GM19238 (cell line): ENCODE results near the gene OXSR1.
"Not testable (repeated sequence)": the region's sequence is repeated elsewhere in the genome, so short reads cannot be mapped to it uniquely, and the experiment has no call there.

ENCODE experiments used
- DNase-seq: peaks from one replicate; pipeline ENCODE4 v3.0.0; 2011; ENCODE audit warnings: low spot score; ENCODE audit not compliant: insufficient read length

The OXSR1 gene

DNA sequence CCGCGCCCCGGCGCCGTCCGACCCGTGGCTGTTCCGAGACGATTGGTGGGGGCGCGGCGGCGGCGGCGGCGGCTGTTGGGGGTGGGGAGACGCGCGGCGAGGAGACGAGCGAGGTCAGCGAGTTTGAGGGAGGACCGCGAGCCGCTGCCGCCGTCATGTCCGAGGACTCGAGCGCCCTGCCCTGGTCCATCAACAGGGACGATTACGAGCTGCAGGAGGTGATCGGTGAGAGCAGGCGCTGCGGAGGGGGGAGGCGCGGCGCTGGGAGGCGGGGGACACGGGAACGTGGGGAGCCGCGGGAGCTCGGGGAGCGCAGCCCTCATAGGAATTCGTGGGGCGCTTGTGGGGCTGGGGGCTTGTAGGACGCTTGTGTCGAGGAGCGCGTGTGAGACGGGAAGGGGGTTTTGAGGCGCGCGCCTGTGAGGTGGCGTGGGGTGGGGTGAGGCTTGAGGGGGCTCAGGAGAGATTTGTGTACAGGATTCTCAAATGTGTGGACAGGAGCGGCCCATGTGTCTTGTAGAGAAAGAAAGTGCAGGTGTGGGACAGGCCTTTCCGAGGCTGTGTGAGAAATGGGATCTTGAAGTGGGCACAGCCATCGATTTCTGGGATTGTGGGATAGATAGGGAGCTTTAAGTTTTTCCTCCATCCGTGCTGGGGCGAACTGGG lies 518 bp downstream of the OXSR1 start:
- peak; percentile 32 for DNase-seq

DNA sequence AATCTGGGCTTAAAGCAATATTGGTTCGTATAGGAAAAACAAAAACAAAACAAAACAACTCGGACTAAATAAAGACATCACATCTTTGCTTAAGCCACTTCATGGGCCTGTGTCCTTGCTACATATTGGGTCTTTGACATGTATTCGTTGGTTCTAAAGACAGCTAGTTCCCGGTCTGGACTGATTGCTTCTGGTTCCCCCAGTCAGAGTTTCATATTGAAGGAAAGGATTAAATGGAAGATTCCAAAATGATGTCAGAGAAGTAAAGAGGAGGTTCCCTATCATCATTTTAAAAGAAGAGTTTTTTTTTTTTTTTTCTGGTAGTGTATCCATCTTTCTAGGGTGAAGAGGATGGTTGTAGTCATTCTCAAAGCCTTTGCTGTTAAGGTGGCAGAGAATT lies 2.3 kb downstream of the OXSR1 start:
- DNase-seq = no peak

DNA sequence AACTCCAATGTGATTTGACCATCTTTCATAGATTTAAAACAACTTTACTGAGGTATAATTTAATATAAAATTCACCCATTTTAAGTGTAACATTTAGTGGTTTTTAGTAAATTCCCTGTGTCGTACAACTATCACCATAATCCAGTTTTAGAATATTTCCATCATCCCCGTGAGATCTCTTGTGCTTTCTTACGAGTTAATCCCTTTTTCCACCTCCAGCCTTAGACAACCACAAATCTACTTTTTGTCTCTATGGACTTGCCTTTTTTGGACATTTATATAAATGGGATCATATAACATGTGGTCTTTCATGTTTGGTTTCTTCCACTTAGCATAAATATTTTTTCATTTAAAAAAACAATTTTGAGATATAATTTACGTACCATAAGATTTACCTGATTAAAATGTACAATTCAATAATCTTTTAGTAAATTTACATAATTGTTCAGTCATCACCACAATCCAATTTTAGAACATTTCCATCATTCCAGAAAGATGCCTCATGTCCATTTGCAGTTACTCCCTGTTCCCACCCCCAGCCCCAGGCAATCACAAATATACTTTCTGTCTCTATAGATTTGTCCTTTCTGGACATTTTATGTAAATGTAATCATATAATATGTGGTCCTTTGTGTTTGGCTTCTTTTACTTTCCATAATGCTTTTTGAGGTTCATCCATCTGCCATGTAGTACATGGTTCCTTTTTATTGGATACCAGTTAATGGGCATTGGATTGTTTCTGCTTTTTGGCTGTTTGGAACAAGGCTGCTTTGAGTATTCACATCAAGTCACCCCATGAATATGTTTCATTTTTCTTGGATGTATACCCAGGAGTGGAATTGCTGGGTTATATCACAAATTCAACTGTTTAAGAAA lies 3.1 kb downstream of the OXSR1 start:
- DNase-seq = no peak

DNA sequence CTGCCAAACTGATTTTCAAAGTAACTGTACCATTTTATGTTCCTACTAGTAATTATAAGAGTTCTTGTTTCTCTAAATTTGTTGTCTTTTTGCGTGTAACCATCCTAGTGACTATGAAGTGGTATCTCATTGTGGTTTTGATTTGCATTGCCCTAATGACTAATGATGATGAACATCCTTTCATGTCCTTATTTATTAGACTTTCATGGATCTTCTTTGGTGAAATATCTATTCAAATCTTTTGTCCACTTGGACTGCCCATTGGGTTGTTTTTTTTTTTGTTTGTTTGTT lies 3.6 kb downstream of the OXSR1 start:
- no peak for DNase-seq

DNA sequence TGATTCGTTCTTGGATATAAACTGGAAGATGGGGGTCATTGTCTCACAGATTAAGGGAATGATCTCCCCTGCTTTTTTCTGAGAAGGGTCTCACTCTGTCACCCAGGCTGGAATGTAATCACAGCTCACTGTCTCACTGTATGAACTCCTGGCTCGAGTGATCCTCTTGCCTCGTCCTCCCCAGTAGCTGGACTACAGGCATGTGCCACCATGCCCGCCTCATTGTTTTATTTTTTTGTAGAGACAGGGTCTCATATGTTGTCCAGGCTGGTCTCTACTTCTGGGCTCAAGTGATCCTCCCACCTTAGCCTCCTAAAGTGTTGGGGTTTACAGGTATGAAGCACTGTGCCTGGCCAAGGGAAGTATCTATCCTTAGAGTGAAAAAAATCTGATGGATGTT lies 5.4 kb downstream of the OXSR1 start:
- no peak for DNase-seq

DNA sequence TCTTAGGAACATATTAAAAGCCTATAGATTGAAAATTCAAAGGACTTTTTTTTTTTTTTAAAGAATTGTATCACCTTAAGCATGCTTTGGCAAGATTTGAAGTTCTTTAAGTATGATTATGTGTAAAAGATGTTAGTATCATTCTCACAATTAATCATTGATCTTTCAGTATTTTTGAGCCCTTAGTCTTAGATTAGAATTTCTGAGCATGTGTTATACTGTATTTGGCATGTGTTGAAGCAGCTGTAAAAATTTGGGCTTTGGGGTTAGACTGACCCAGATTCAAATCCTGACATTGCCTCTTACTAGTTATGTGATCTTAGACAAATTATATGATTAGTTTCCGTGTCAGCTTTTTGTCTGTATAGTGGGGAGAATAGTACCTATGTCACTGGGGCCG lies 6.3 kb downstream of the OXSR1 start:
- no peak for DNase-seq

DNA sequence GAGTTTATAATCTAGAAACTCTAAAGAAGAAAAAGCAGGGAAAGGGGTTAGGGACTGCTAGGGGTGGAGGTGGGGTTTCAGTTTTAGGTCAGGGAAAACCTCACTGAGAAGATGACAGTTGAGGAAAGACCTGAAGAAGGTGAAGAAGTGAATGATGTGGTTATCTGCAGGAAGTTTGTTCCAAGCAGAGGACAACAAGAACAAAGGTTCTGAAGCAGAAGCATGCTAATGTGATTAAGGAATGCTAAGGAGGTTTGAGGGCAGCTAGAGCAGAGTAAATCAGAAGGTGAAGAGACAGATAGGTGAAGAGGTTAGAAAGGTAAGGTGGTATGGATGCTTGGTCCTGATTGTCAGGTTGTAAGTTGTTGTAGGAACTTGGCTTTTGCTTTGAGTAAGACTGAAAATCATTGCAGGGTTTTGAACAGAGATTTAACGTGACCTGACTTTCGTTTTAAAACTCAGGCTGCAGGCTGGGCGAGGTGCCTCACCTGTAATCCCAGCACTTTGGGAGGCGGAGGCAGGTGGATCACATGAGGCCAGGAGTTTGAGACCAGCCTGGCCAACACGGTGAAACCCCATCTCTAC lies 8.6 kb downstream of the OXSR1 start:
- DNase-seq = no peak

DNA sequence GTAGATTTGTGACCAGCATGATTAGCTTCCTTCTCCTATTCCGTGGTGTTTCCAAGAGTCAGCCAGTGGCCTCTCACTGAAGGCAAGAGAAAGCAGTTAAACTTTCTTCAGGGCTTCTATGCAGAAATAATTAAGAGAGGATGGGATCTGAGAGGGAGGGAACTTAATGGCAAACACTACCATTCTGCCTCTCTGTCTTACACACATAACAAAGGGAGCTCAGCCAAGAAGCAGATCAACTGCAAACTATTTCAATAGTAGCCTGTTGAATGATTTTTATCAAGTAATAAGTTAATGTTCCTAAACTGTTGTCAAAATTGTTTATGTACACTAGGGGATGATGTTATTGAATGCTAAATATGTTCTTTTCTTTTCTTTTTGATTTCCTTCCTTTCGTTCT lies 11.8 kb downstream of the OXSR1 start:
- DNase-seq = no peak

DNA sequence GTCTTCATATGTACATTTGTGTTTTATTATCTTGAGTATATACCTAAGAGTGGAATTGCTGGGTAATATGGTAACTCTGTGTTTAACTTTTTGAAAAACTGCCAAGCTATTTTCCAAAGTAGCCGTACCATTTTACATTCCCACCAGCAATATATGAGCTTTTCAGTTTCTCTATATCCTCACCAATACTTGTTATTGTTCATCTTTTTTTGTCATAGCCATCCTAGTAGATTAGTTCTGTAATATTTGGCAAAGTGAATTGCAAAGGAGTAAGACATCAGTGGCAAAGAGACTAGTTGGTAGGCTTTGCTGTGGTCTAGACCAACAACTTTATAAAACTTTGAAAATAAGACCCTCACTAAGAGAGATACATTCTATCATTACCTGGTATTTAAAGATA lies 21.4 kb downstream of the OXSR1 start:
- DNase-seq = no peak

DNA sequence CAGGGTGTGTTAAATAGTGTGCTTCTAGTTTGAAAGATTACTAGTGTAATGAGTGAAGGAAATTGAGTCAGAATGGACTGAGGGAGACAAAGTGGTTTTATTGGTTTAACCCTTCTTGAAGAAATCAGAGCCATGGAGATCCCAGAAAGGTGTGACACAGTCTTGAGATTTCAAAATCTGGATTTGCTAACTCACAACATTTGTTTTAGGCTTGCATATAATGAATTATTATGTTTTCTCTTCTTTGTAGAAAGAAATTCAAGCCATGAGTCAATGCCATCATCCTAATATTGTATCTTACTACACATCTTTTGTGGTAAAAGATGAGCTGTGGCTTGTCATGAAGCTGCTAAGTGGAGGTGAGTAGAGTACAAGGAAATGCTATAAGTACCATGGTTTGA lies 25.1 kb downstream of the OXSR1 start:
- DNase-seq = no peak

DNA sequence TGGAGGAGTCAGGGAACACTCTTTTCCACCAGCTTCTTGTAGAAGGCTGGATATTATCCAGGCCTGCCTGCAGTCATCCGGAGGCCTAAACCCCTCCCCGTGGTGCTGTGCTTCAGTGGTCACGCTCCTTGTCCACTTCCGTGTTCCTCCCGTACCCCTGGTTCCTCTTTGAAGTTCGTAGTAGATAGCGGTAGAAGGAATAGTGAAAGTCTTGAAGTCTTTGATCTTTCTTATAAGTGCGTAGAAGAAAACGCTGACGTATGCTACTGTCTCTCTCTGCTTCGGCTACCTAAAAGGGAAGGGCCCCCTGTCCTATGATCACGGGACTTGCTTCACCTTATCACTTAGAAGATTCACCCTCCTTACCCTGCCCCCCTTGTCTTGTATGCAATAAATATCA lies 37.6 kb downstream of the OXSR1 start:
- not testable (repeated sequence) for DNase-seq

DNA sequence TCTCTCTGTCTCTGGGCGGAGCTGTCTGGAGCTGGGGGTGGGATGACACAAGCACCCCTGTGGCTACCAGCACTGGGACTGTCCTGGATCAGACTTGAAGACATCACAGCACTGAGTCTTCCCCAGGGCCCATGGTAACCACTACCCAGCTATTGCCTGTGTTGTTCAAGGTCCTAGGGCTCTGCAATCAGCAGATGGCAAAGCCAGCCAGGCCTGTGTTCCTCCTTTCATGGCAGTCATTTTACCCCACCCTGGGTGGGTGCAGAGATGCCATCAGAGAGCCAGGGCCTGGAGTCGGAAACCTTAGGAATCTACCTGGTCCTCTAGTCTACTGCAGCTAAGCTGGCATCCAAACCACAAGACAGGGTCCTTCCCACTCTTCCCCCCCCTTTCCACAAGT lies 38.4 kb downstream of the OXSR1 start:
- no peak for DNase-seq

DNA sequence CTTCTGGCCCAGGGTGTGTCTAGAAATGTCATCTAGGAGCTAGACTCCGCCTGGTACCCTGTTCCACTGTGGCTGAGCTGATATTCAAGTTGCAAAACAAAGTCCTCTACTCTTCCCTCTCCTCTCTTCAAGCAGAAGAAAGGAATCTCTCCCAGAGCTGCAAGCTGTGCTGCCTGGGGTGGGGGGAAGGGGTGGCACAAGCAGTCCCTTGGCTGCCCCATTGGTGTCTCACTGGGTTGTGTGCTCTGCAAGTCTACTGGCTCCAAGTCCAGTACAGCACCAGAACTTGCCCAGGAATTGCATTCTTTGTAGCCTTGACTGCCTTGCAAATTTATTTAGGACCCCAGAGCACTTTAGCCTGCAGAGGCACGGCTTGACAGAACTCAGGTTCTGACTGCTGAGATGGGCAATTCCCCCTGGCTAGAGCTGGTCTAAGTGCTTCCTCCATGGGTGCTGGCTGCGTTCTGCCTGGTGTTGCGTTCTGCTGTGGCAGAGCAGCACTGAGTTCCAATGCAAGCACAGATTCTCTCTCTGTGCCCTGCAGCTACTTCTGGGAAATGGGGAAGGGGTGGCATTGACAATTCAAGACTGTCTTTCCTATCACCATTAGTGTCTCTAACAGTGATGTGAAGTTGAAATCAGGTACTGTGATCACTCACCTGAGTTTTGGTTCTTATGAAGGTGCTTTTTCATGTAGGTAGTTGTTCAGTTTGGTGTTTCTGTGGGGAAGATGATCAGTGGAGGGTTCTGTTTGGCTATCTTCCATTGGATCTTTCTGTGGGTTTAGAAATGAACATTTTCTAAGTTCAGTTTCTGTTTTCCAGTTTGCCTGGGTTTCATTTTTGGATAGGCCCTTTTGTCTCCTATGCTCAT lies 39.5 kb downstream of the OXSR1 start:
- DNase-seq = no peak

DNA sequence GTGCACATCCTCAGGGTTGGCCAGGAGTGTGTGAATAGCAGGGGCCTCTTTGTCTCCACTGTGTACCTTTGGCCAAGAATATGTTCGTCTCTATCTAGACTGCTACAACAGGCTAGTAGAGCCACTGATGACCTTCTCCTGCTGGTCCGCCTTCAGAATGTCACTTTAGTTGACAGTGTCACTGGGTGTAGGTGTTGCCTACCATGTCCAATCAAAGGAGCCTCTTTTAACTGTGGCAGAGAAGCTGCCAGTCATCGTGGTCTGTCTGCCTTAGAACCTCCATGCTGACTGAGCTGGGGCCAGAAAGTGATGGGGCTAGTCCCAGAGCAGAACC lies 40.1 kb downstream of the OXSR1 start:
- DNase-seq = no peak

DNA sequence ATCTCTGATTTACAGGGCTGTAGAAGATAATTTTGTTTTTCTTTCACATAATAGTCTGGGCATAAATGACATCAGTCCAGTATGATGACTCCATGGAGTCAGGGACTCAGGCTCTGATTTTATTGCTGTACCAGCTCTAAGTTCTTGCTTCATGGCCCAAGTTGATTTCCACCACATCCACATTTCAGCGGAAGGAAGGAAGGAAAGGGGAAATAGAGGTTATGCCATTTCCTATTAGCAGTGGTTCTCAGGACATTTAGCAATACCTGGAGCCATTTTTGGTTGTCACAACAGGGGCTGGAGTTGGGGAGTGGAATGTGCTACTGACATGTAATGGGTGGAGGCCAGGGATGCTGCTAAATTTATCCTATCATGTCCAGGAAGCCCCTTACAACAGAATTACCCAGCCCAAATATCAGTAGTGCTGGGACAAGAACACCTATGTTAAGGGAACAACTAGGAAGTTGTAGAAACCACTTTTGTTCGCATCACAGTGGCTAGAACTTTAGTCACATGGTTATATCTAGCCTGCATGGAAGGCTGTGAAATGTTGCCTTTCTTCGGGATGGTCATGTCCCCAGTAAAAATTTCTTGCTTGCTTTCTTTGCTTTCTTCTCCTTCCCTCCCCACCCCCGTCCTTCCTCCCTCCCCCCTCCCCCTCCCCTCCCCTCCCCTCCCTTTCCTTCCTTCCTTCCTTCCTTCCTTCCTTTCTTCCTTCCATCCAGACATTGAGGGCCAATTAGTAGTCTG lies 42.1 kb downstream of the OXSR1 start:
- DNase-seq = no peak

DNA sequence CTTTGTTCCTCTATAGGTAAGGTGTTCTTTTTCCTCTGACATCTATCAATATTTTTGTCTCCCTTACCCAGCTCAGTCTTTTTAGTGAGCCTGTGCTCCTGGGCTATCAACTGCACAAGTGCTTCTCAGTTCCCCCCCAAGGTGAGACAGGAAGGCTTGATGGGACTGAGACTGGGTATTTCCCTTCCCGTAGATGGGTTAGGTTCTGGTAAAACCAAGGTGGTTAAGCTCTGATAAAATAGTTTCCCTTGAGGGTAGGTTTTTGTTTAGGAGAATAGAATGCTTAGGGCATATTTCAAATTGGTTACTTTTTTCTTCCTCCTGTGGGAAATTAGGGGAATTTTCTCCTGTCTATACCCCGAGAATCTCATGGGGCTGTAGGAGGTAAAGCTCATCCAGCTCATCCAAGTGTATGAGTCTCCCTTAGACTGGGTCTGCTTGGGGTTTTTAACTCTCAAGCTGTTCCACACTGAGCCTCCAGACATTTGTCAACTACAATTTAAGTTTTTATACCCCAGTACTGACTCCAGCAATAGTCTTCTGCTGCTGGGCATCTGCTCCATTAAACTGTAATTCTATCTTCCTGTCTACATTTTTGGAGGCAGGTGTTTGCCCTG lies 44.9 kb downstream of the OXSR1 start:
- DNase-seq = no peak

DNA sequence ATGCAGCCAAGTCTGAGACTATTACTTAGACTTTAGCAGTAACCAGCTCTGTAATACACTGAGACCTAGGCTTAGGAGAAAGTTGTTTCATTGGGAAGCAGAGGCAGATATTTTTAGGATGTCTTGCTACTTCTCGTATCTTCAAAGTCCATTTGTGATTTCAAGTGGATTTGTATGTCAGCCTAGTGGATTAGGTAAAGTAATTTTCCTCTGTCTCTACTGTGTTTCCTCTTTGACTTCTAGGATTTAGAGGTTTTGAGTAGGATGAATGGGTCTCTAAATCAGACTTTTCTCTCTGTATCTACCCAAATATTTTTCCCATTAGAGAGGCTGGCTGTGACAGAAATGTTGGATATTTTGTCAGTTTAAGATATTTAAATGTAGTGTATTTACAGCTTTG lies 46.8 kb downstream of the OXSR1 start:
- no peak for DNase-seq

DNA sequence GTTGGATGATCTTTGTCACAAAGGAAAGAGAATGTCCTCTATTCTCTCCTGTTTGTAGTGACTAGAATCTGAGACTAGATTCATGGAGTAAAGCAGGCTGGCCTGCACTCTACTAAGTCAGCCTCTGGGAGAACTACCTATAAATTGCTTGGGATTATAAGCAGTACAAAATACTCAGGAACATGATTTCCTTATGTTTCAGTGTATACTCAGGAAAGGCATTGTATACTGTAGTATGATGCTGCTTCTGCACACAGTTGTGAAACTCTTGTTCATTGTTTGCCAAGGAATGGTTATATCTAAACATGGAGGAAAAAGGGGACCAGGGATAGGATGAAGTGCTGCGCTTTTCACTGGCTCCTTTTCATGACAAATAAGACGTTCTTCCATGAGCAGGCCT lies 49.2 kb downstream of the OXSR1 start:
- no peak for DNase-seq

DNA sequence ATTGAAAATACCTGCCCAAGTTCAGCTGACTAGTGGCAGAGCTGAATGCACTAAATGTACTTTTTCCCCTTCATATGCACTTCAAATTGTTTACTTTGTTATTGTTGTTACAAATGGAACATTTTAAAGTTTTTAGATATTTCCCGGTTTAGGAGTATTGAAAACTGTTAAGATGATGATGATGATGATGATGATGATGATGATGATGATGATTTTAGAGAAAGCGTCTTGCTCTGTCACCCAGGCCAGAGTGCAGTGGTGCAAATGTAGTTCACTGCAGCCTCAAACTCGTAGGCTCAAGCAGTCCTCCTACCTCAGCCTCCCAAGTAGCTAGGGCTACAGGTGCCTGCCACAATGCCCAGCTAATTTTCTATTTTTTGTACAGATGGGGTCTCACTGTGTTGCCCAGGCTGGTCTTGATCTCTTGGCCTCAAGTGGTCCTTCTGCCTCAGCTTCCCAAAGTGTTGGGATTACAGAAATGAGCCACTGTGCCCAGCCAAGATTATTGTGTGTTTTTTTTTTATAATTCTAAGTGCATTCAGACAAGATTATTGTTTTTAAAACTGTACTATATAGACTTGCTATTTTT lies 54.4 kb downstream of the OXSR1 start:
- DNase-seq = no peak

DNA sequence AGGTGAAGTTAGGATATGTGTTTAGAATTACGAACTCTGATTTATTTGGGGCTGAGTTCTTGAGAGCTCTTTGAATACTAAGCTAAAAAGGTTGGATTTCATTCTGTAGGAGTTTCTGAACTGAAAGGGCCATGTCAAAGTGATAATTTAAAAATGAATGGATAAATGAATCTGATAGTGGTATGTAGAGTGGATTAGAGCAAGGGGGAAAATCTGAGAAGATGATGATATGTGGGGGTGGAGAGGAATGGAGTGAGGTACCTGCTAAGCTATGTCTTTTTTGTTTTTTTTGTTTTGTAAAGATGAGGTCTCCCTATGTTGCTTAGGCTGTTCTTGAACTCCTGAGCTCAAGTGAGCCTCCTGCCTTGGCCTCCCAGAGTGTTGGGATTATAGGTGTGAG lies 55.7 kb downstream of the OXSR1 start:
- no peak for DNase-seq
